KOPT-K1 (cell line): ENCODE results near the gene PHYHD1.

ENCODE experiments used
- H3K27ac ChIP-seq: fragments of 200-600 bp; sonication (generic); 2 replicates; pipeline ENCODE4 v1.5.1; 2016; ENCODE audit warnings: antibody characterized with exemption, mild to moderate bottlenecking, low read depth, low read length; ENCODE audit not compliant: poor library complexity, severe bottlenecking
- H3K36me3 ChIP-seq: fragments of 200-600 bp; sonication (generic); 2 replicates; pipeline ENCODE4 v1.5.1; 2017; ENCODE audit warnings: antibody characterized with exemption, mild to moderate bottlenecking, low read length, moderate library complexity; ENCODE audit not compliant: insufficient read depth
- H3K9me3 ChIP-seq: fragments of 200-600 bp; sonication (generic); 2 replicates; pipeline ENCODE4 v1.5.1; 2017; ENCODE audit warnings: antibody characterized with exemption, low read length, mild to moderate bottlenecking; ENCODE audit not compliant: insufficient read depth, poor library complexity, severe bottlenecking

The PHYHD1 gene

DNA sequence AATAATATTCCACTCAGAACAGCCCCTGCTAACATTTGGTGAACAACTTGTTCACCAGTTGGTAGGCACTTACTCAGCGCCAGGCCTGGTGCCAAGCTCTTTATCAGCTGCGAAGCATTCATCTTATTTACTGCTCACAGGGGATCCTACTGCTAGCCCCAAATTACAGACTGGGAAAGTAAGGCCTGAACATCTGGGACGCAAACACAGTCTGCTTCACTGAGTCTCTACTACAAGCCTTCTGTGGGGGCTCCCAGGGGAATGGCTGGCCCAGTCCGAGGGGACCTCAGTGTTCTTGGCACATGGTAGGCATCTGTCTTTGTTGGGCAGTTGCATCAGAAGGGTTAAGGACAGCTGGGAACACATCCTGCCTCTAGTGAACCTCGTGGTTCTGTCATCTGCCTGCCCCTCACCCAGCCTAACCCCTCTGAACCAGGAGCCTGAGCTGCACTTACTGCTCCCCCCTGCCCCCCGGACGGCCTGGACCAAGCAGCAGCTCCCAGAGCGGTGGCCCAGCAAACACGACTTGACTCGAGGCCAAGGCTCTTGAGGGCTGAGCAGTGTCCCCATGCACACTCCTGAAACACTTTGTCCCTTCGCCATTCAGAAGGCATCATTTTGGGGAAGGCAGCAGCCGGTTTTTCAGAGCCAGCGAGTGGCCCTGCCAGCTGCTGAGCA lies at the start of gene PHYHD1:
TSS of gene PHYHD1 (plus strand) at position 602 of the 678 bp plus-strand sequence. CDS start 1,342 bp downstream, outside the sequence.
- Histone ChIP-seq H3K9me3 (no peaks in the 10 kb centered on the region), H3K27ac (no peak within 1 kb of the TSS), H3K36me3 (peaks cover 21% of the 10 kb centered on the region; the same call in 1 of the 2 replicates)

DNA sequence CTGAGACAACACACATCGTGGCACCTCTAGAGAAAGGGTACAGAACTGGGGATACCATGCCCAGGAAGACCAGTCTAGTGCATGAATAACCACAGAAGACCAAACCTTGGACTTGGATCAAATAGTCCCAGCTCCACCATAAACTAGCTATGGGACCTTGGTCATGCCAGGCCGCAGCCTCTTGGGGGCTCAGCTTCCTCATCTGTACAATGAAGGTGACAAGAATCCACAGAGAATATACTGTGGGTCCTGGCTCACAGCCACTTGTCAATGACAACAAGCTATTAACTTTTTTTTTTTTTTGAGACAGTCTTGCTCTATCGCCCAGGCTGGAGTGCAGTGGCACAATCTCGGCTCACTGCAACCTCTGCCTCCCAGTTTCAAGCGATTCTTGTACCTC lies 42.9 kb upstream of the PHYHD1 start:
- H3K27ac ChIP-seq = no peak overlapping the region
- H3K36me3 ChIP-seq = no peaks in the 10 kb centered on the region
- H3K9me3 ChIP-seq = no peaks in the 10 kb centered on the region

DNA sequence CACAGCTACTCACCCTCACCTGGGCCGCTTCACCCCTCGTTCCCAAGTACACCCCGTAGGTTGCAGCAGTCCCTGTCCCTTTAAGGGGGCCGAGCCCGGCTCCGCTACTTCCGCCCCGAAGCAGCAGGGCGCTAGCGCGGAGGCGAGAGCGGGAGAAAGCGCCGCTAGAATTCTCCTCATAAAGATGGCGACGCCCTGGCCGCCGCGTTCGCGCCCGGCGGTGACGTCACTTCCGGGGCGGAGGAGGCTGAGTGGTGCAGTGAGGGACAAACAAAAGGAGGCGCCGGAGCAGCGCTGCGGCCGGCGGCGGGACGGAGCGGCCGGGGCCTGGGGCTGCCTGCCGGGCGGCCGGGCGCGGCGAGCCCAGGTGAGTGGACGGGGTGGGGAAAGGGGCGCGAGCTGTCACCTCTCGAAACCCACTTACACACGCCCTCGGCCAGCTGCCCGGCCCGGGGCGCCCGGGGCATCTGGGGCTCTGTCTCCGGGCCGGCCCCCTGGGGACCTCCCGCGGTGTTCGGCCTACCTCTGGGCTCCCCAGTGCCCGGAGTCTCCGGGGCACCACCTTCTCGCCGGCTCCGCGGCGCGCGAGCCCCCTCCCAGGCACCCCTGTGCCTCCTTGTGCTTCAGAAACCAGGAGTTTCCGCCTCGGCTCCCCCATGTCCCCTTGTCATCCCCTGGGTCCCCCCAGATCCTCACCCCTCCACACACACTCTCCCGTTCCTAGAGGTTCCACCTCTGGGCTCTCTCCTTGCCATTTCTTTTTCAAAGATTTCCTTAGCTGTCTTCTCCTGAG lies 38.7 kb upstream of the PHYHD1 start, which contains the start of the genes KYAT1 and LRRC8A:
TSS of gene KYAT1 (minus strand) at position 67 of the 793 bp plus-strand sequence. CDS start 36,545 bp downstream, outside the sequence.
TSS of gene LRRC8A (plus strand) at position 250 of the 793 bp plus-strand sequence. CDS start 25,032 bp downstream, outside the sequence.
- Histone ChIP-seq H3K9me3 (no peaks in the 10 kb centered on the region), H3K27ac (peak within 1 kb of the TSS; percentile 75), H3K36me3 (peaks cover 11% of the 10 kb centered on the region; the same call in 1 of the 2 replicates)

DNA sequence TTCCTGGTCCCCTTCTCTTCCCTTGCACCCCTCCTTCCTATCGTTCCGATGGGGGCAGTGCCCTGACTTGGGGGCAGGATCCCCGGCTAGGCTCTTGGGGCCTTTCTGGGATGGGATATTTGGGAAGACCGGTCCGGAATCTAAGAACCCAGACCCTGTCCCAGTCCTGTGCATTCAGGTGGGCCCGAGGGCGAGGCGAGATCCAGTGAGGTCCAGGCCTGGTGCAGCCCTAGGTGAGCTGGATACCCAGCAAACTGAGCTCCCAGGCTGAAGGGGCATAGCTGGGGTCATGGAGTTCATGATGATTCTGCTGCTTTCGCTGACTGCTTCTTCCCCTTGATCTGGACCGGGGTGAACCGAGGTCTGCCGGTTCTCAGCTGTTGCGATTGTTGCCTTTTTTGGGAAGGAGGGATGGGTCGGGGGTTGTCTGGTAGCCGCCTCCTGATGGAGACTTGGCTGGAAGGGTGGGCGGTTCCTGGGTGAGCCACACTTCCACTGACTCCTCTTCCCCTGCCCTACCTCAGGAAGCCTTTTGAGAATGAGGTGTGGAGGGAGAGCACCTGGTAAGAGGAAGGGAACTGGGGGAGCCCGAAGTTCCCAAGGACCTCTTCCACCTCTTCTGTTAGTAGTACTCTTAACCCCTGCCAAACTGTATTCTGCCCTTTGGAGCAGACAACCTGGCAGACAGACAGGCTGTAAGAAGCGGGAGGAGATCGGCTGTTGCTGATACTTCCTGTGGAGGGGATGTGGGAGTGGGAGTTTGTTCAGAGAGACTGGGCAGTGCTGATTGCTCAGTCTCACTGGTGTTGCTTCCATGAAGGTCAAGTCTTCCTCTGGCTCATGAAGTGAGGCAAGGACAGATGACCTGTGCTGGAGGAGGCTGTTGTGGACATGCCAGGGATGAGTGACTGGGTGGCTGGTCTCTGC lies 37.8 kb upstream of the PHYHD1 start:
- H3K27ac ChIP-seq = peak overlapping the region; percentile 75
- H3K9me3 ChIP-seq = no peaks in the 10 kb centered on the region
- peaks cover 13% of the 10 kb centered on the region; the same call in 1 of the 2 replicates for H3K36me3 ChIP-seq

DNA sequence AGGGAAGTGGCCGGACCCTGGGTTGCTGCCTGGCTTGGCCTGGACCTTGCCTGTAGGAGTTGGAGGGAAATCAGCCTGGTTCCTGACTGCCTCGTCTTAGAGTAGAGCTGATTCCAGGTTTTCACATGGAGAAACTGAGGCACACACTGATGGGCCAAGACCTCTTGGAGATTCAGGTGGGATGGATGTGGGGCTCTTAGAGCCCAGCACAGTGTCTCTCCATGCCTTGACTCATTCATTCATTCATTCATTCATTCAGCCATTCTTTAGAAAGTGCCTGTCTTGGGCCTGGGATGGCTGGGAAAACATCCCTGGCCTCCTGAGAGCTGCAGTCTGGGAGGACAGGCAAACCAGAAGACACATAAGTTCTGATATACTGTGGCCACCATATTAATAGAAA lies 36.6 kb upstream of the PHYHD1 start:
- H3K36me3 ChIP-seq = peaks cover 25% of the 10 kb centered on the region; the same call in 1 of the 2 replicates
- H3K9me3 ChIP-seq = no peaks in the 10 kb centered on the region
- no peak overlapping the region for H3K27ac ChIP-seq

DNA sequence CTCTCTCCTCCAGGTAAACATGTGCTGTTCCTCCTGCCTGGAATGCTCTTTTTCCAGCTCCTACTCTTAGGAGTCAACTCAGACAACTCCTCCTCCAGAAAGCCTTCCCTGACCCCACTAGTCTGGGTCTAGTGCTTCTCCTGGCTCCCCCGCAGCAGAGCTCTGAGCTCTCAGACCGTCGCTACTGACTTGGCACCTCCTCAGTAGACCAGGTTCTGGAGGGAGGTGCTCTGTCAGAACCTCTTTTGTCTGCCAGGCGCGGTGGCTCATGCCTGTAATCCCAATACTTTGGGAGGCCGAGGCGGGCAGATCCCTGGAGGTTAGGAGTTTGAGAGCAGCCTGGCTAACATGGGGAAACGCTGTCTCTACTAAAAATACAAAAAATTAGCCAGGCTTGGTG lies 35.4 kb upstream of the PHYHD1 start:
- peaks cover 31% of the 10 kb centered on the region; the same call in 1 of the 2 replicates for H3K36me3 ChIP-seq
- H3K27ac ChIP-seq = no peak overlapping the region

DNA sequence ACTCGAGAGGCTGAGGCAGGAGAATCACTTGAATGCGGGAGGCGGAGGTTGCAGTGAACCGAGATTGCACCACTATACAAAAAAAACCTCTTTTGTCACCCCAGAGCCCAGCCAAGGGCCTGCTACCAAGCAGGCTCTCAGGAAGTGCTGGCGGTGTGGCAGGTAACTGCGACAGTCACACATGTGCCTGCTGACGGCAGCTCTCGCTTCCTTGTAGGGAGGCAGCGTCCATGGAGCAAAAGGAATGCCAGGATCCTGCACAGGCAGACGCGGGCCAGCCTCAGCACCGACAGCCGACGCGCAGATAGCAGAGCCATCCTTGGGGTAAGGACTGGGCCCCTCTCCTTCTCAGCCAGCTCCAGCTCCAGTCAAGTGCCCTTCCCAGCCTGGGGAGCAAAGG lies 35.0 kb upstream of the PHYHD1 start:
- Histone ChIP-seq H3K9me3 (no peaks in the 10 kb centered on the region), H3K36me3 (peaks cover 35% of the 10 kb centered on the region; the same call in 1 of the 2 replicates), H3K27ac (no peak overlapping the region)

More for the DNA sequence above, 35.4 kb upstream of the PHYHD1 start:
- no peaks in the 10 kb centered on the region for H3K9me3 ChIP-seq

DNA sequence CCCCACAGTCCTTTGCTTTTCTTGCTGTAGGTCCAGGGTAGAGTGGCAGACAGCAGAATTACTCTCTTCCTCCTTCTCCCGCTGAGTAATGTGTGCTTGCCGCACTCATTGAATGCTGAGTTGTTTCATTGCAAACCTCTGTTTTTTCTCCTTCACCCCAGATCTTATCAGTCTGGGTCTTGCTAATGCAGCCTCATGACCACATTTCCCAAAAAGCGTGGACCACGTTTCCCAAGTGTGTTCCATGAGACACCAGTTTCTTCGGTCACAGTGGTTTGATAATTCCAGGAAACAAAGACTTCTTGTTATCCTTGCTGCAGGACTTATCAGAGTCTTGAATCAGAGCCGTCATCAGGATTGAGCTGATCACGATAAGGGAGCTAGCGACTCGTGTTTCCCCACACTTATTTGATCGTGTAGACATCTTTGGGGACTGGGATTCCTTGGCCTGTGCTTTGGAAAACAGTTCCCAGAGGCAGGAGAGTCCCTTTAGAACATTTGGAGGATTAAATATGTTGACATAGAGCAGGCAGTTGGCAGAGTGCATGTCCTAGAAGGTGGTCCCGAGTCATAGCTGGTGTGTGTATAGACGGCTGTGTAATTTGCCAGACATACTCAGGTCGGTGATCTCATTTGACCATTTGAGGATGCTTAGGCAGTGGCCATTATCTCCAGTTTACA lies 34.4 kb upstream of the PHYHD1 start:
- H3K36me3 ChIP-seq = peaks cover 37% of the 10 kb centered on the region; the same call in 1 of the 2 replicates
- no peak overlapping the region for H3K27ac ChIP-seq
- no peaks in the 10 kb centered on the region for H3K9me3 ChIP-seq

DNA sequence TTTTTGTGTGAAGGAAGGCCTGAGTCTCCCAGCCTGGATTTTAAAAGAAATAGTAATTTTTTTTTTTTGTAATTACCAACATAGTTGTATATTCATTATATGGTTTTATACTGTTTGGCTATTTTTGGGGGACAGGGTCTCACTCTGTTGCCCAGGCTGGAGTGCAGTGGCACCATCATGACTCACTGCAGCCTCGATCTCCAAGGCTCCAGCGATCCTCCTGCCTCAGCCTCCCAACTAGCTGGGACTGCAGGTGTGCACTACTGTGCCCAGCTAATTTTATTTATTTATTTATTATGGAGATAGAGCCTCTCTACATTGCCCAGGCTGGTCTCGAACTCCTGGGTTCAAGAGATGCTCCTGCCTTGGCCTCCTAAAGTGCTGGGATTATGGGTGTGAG lies 33.7 kb upstream of the PHYHD1 start:
- peaks cover 44% of the 10 kb centered on the region; the same call in 1 of the 2 replicates for H3K36me3 ChIP-seq
- H3K27ac ChIP-seq = no peak overlapping the region
- no peaks in the 10 kb centered on the region for H3K9me3 ChIP-seq

DNA sequence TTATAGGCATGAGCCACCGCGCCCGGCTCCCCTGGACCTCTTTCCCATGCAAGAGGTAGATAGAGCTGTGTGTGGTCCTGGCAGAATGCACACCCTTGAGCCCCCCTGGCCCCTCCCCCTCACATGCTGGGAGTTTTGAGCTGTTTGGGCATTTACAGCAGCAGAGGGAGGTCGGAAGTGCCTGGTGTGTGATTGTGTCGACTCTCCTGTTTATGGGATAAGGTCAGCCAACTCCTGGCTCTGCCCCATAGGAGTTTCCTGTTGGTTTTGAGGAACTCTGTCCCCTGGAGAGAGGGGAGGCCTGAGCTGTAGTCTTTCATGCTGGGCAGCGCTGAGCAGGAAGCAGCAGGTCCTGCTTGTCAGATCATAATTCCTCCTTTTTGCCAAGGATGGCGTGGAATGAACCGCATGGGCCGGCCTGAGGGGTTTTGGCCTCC lies 32.9 kb upstream of the PHYHD1 start:
- Histone ChIP-seq H3K36me3 (peaks cover 53% of the 10 kb centered on the region; the same call in 1 of the 2 replicates), H3K27ac (no peak overlapping the region), H3K9me3 (no peaks in the 10 kb centered on the region)

DNA sequence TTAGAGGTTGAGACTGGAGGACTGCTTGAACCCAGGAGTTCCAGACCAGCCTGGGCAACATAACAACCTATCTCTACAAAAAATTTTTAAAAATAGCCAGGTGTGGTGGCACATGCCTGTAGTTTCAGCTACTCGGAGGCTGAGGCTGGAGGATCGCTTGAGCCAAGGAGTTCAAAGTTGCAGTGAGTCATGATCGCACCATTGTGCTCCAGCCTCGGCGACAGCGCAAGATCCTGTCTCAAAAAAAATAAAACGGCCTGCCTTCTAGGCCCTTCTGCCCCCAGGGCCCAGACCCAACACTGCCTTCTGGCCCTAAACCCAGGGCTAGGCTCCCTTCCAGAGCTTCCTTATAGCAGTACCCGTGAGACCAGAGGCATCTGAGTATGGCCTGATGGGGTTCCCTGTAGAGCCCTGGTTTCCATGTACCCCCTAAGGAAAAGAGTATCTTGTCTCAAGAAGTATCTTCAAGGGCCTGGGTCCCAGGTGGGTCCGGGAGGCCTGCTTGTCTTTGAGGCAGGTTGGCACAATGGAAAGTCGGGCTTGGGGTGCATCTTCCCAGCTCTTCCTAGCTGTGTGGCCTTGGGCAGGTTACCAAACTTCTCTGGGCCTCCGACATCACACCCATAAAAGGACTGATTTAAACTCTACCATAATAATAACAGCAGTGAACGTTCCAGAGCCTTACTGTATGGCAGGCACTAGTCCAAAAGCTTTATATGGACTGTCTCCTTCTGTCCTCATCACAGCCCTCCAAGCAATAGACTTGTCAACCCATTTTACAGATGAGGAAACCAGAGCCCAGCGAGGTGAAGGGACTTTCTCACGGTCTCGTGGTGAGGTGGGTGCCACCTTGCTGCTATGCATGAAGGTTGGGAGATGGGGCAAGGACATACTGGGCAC lies 29.2 kb upstream of the PHYHD1 start:
- H3K36me3 ChIP-seq = peaks cover 65% of the 10 kb centered on the region
- H3K27ac ChIP-seq = no peak overlapping the region
- H3K9me3 ChIP-seq = no peaks in the 10 kb centered on the region

DNA sequence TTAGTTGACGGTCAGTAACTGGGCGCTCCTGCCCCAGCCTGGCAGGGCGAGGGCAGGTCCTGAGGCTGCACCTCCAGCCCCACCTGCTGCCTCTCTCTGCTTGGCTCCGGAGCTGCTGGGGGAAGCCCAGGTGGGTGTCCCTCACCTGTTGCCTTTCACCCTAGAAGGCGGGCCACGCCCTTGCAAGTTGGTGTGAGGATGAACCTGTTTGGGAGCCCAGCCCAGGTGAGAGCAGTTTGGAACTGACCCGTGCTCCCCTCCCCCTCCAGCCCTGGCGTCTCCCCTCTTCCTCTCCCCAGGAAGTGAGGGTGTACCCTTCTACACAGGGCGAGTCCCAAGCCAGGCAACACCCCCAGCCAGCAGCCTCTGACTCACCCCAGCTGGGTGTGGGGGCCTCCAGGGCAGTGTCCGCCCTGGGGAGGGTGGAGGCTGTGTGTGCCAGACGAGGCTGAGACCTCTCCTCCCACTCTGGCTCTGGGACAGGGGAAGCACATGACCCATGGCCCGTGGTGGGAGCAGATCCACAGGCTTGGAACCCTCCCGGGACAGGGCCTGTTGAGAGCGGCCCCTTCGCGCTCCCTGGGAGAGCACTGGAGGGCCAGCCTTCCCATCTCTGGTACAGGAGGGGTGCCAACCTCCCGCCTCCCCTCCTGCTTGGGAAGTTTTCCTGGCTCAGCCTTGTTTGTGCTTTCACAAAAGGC lies 28.4 kb upstream of the PHYHD1 start:
- Histone ChIP-seq H3K36me3 (peaks cover 69% of the 10 kb centered on the region), H3K27ac (no peak overlapping the region), H3K9me3 (no peaks in the 10 kb centered on the region)

DNA sequence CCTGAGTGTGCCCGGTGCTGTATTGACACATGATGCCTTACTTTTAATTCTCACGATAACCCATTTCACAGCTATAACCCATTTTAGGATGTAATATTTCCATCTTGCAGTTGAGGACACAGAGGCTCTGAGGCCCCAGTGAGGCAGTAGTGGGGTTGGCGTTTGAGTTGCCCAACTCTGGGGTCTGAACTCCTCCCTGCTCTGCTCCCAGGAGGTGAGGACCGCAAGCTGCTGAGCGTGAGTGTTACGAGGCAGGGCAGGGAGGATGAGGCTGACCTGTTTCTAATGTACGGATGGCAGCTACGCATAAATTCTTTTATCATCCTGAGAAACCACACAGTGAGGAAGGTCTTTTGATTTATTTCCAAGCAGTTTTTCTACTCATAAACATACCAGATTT lies 27.4 kb upstream of the PHYHD1 start:
- Histone ChIP-seq H3K27ac (no peak overlapping the region), H3K36me3 (peaks cover 65% of the 10 kb centered on the region), H3K9me3 (no peaks in the 10 kb centered on the region)
